ENCODE measurements around the gene ABCG1. TPM values are rescaled to one million over a fixed set of nuclear protein-coding genes. Genes with fewer than 3 reads are reported as not detected.

The ABCG1 gene
- total and polyA plus RNA-seq, 2 experiments from 2014 or later: 1.3 to 4.4 TPM

DNA sequence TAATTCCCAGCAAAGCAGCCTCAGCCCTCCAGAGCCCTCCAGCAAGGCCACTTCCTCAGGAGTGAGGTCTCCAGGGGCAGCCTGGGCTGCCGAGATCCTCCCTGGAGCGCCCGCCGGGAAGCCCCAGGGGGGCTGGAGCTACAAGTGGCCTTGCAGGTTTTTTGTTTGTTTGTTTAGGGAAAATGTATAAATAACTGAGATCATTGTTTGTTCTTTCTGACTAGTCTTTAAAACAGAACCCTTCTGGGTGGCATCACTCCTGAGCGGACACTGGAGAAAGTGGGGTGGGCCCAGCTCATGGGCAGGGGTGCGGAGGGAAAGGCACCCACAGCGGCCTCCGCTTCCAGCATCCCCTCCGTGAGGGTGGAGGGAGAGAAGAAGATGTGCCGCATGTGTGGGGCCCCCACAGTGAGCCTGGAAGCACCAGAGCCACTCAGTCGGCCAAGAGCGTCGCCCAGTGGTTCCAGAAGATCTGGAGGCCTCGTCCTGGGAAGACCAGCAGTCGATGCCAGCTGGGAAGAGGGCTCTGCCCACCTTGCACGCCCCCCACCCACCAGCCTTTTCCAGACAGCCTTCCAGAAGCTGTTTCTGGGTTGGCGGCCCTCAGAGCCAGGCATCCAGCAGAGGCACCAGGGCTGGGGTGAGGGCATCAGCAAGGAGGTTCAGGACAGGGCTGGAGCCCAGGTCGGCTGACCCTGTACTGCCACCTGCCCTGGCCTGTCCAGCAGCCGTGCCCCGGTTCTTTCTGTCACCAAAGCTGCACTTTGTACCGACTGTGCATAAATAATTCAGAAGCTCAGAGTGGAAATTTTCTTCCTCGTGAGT, 61.6 kb downstream of the ABCG1 start (continued):
- TF ChIP-seq, protein P1, sequence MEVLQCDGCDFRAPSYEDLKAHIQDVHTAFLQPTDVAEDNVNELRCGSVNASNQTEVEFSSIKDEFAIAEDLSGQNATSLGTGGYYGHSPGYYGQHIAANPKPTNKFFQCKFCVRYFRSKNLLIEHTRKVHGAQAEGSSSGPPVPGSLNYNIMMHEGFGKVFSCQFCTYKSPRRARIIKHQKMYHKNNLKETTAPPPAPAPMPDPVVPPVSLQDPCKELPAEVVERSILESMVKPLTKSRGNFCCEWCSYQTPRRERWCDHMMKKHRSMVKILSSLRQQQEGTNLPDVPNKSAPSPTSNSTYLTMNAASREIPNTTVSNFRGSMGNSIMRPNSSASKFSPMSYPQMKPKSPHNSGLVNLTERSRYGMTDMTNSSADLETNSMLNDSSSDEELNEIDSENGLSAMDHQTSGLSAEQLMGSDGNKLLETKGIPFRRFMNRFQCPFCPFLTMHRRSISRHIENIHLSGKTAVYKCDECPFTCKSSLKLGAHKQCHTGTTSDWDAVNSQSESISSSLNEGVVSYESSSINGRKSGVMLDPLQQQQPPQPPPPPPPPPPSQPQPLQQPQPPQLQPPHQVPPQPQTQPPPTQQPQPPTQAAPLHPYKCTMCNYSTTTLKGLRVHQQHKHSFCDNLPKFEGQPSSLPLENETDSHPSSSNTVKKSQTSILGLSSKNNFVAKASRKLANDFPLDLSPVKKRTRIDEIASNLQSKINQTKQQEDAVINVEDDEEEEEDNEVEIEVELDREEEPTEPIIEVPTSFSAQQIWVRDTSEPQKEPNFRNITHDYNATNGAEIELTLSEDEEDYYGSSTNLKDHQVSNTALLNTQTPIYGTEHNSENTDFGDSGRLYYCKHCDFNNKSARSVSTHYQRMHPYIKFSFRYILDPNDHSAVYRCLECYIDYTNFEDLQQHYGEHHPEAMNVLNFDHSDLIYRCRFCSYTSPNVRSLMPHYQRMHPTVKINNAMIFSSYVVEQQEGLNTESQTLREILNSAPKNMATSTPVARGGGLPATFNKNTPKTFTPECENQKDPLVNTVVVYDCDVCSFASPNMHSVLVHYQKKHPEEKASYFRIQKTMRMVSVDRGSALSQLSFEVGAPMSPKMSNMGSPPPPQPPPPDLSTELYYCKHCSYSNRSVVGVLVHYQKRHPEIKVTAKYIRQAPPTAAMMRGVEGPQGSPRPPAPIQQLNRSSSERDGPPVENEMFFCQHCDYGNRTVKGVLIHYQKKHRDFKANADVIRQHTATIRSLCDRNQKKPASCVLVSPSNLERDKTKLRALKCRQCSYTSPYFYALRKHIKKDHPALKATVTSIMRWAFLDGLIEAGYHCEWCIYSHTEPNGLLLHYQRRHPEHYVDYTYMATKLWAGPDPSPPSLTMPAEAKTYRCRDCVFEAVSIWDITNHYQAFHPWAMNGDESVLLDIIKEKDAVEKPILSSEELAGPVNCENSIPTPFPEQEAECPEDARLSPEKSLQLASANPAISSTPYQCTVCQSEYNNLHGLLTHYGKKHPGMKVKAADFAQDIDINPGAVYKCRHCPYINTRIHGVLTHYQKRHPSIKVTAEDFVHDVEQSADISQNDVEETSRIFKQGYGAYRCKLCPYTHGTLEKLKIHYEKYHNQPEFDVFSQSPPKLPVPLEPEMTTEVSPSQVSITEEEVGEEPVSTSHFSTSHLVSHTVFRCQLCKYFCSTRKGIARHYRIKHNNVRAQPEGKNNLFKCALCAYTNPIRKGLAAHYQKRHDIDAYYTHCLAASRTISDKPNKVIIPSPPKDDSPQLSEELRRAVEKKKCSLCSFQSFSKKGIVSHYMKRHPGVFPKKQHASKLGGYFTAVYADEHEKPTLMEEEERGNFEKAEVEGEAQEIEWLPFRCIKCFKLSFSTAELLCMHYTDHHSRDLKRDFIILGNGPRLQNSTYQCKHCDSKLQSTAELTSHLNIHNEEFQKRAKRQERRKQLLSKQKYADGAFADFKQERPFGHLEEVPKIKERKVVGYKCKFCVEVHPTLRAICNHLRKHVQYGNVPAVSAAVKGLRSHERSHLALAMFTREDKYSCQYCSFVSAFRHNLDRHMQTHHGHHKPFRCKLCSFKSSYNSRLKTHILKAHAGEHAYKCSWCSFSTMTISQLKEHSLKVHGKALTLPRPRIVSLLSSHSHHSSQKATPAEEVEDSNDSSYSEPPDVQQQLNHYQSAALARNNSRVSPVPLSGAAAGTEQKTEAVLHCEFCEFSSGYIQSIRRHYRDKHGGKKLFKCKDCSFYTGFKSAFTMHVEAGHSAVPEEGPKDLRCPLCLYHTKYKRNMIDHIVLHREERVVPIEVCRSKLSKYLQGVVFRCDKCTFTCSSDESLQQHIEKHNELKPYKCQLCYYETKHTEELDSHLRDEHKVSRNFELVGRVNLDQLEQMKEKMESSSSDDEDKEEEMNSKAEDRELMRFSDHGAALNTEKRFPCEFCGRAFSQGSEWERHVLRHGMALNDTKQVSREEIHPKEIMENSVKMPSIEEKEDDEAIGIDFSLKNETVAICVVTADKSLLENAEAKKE (CRISPR knock-in tag; IDR thresholded peaks at IDR 0.05): no peak
- TF ChIP-seq, protein P2, sequence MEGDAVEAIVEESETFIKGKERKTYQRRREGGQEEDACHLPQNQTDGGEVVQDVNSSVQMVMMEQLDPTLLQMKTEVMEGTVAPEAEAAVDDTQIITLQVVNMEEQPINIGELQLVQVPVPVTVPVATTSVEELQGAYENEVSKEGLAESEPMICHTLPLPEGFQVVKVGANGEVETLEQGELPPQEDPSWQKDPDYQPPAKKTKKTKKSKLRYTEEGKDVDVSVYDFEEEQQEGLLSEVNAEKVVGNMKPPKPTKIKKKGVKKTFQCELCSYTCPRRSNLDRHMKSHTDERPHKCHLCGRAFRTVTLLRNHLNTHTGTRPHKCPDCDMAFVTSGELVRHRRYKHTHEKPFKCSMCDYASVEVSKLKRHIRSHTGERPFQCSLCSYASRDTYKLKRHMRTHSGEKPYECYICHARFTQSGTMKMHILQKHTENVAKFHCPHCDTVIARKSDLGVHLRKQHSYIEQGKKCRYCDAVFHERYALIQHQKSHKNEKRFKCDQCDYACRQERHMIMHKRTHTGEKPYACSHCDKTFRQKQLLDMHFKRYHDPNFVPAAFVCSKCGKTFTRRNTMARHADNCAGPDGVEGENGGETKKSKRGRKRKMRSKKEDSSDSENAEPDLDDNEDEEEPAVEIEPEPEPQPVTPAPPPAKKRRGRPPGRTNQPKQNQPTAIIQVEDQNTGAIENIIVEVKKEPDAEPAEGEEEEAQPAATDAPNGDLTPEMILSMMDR (conservative IDR thresholded peaks at IDR 0.05; ENCODE audit: low read depth in 2 of 2): no peak
- TF ChIP-seq STAT1 (IDR thresholded peaks at IDR 0.05; ENCODE audit: unreplicated experiment) (no peak), CREB1 (CRISPR knock-in tag; IDR thresholded peaks at IDR 0.05; ENCODE audit: low read depth) (no peak), EZH2phosphoT487 (IDR thresholded peaks at IDR 0.05; ENCODE audit: unreplicated experiment) (no peak), EZH2 (IDR thresholded peaks at IDR 0.05; ENCODE audit: low read depth, unreplicated experiment) (no peak), ZNF114 (CRISPR knock-in tag; IDR thresholded peaks at IDR 0.05) (no peak), JUNB (IDR thresholded peaks at IDR 0.05; ENCODE audit: unreplicated experiment) (no peak)

Measured in GM23338 (cell line).